DND-41 (cell line): ENCODE results near the gene HINT3.

Experiments used
- ATAC-seq: fragments of 200-7000 bp; cut with Tn5 transposase; 3 replicates; pipeline ENCODE4 v1.9.1; 2021; ENCODE audit warnings: low read depth; ENCODE audit not compliant: insufficient read depth
- DNase-seq: peaks from one replicate; pipeline ENCODE4 v3.0.0-alpha.2; 2020
- H2AFZ ChIP-seq: 2 replicates; pipeline ENCODE4 v1.6.0; 2012; ENCODE audit warnings: low read depth, low read length
- H3K27ac ChIP-seq: 2 replicates; pipeline ENCODE4 v1.5.1; 2012; ENCODE audit warnings: low read length, inconsistent platforms
- H3K27me3 ChIP-seq: fragments of 200-600 bp; sonication (generic); 2 replicates; pipeline ENCODE4 v1.6.0; 2012; ENCODE audit warnings: low read length, mild to moderate bottlenecking, inconsistent platforms; ENCODE audit not compliant: insufficient read depth, poor library complexity
- H3K36me3 ChIP-seq: 2 replicates; pipeline ENCODE4 v1.5.1; 2012; ENCODE audit warnings: low read length, inconsistent platforms; ENCODE audit not compliant: insufficient read depth
- H3K4me1 ChIP-seq: 2 replicates; pipeline ENCODE4 v1.5.1; 2012; ENCODE audit warnings: mild to moderate bottlenecking, low read length; ENCODE audit not compliant: insufficient read depth
- H3K4me2 ChIP-seq: 2 replicates; pipeline ENCODE4 v1.6.0; 2012; ENCODE audit warnings: mild to moderate bottlenecking, moderate library complexity, low read length, inconsistent platforms; ENCODE audit not compliant: insufficient read depth
- H3K4me3 ChIP-seq, 2 experiments: fragments of 200-600 bp in 1 of 2; shearing (Covaris generic) in 1 of 2; 2 replicates each; pipeline ENCODE4 v1.5.1; 2012 to 2016; ENCODE audit warnings: inconsistent platforms in 2 of 2, low read length in 2 of 2, mild to moderate bottlenecking in 2 of 2, low read depth in 1 of 2, moderate library complexity in 1 of 2
- H3K79me2 ChIP-seq: 2 replicates; pipeline ENCODE4 v1.6.0; 2012; ENCODE audit warnings: low read length, inconsistent platforms; ENCODE audit not compliant: insufficient read depth
- H3K9ac ChIP-seq: 2 replicates; pipeline ENCODE4 v1.6.0; 2012; ENCODE audit warnings: low read depth, mild to moderate bottlenecking, inconsistent platforms, low read length, moderate library complexity
- H3K9me3 ChIP-seq: 2 replicates; pipeline ENCODE4 v1.5.1; 2012; ENCODE audit warnings: low read length, moderate library complexity, mild to moderate bottlenecking, inconsistent platforms; ENCODE audit not compliant: insufficient read depth, severe bottlenecking
- H4K20me1 ChIP-seq: 2 replicates; pipeline ENCODE4 v1.6.0; 2012; ENCODE audit warnings: low read length; ENCODE audit not compliant: insufficient read depth
- CTCF ChIP-seq: IDR thresholded peaks from 2 replicates; pipeline ENCODE4 v1.5.1; 2012; ENCODE audit warnings: borderline replicate concordance, low read length, moderate library complexity, mild to moderate bottlenecking; ENCODE audit not compliant: poor library complexity, severe bottlenecking; ENCODE audit errors: extremely low read depth
- EZH2 ChIP-seq: IDR thresholded peaks from 3 replicates; pipeline ENCODE4 v1.6.1; 2012; ENCODE audit warnings: borderline replicate concordance, low read depth, mild to moderate bottlenecking, moderate library complexity, low read length, inconsistent platforms; ENCODE audit not compliant: severe bottlenecking

HINT3 gene

GRCh38 chr6:126002755-126003679 is 46.4 kb downstream of the HINT3 start:
- Histone ChIP-seq H3K4me3 (no peak overlapping the region), H3K36me3 (peaks cover 15% of the 10 kb centered on the region; the same call in 1 of the 2 replicates)

GRCh38 chr6:126007800-126008199 is 51.2 kb downstream of the HINT3 start:
- H3K4me2 ChIP-seq, result no peak overlapping the region
- TF ChIP-seq CTCF (no peak), EZH2 (no peak)
- no peak overlapping the region for H2AFZ ChIP-seq
- no peak overlapping the region for H3K27ac ChIP-seq
- no peak overlapping the region for H3K4me3 ChIP-seq
- no peaks in the 10 kb centered on the region for H3K9me3 ChIP-seq
- ATAC-seq (no peak), DNase-seq (no peak)
- no peaks in the 10 kb centered on the region for H4K20me1 ChIP-seq
- no peaks in the 10 kb centered on the region for H3K79me2 ChIP-seq
- peaks cover 3% of the 10 kb centered on the region; the same call in 1 of the 2 replicates for H3K4me1 ChIP-seq
- peaks cover 22% of the 10 kb centered on the region; the same call in 1 of the 2 replicates for H3K36me3 ChIP-seq
- no peak overlapping the region for H3K9ac ChIP-seq
- H3K27me3 ChIP-seq, result no peaks in the 10 kb centered on the region

More at GRCh38 chr6:126002755-126003679, 46.4 kb downstream of the HINT3 start:
- no peak overlapping the region for H3K27ac ChIP-seq
- TF ChIP-seq CTCF (no peak), EZH2 (no peak)
- no peaks in the 10 kb centered on the region for H3K27me3 ChIP-seq
- H3K79me2 ChIP-seq, result no peaks in the 10 kb centered on the region
- H4K20me1 ChIP-seq, result no peaks in the 10 kb centered on the region
- ATAC-seq (peak; percentile 44; the same call in 1 of the 3 replicates), DNase-seq (no peak)
- H3K4me2 ChIP-seq, result no peak overlapping the region
- peaks cover 7% of the 10 kb centered on the region; the same call in 1 of the 2 replicates for H3K4me1 ChIP-seq
- no peaks in the 10 kb centered on the region for H3K9me3 ChIP-seq
- no peak overlapping the region for H2AFZ ChIP-seq
- H3K9ac ChIP-seq, result no peak overlapping the region

GRCh38 chr6:126010040-126010439 is 53.5 kb downstream of the HINT3 start:
- no peak for DNase-seq
- Histone ChIP-seq H3K4me2 (no peak overlapping the region), H4K20me1 (no peaks in the 10 kb centered on the region), H3K79me2 (no peaks in the 10 kb centered on the region), H3K4me1 (no peaks in the 10 kb centered on the region), H3K27ac (no peak overlapping the region), H2AFZ (no peak overlapping the region), H3K27me3 (no peaks in the 10 kb centered on the region), H3K9ac (no peak overlapping the region), H3K4me3 (no peak overlapping the region), H3K36me3 (peaks cover 28% of the 10 kb centered on the region; the same call in 1 of the 2 replicates), H3K9me3 (no peaks in the 10 kb centered on the region)
- TF ChIP-seq CTCF (no peak), EZH2 (no peak)
- ATAC-seq, result no peak
